H1 (cell line): ENCODE data around the gene RND3. TPM values are rescaled to one million over a fixed set of nuclear protein-coding genes. Genes with fewer than 3 reads are reported as not detected.
A peak's percentile ranks its signal among the peaks of the same experiment; 100 is the strongest.

Experiments
- CTCF ChIA-PET: fragments of 300-600 bp; sonication (Branson Sonifier 250); formaldehyde crosslinking; loops from one replicate; lab custom pipeline; 2021; ENCODE audit not compliant: partially characterized antibody; lab: Charles Lee
- POLR2A ChIA-PET: fragments of 300-600 bp; sonication (Branson Sonifier 250); formaldehyde crosslinking; loops from one replicate; lab custom pipeline; 2021; ENCODE audit warnings: inconsistent platforms; ENCODE audit not compliant: partially characterized antibody; lab: Charles Lee
- DNase-seq, 2 experiments: peaks; one replicate each; pipeline versions ENCODE4 v3.0.0 to v3.0.0-alpha.2; 2010 to 2022; ENCODE audit warnings: low spot score in 2 of 2, low read depth in 1 of 2, mixed read lengths in 1 of 2
- FAIRE-seq: peaks from 2 replicates; lab custom pipeline; 2011; peaks lifted over from hg19 to GRCh38; lab: Jason Lieb, UNC
- H2AFZ ChIP-seq: 2 replicates; pipeline ENCODE4 v1.8.1; 2012; ENCODE audit warnings: low read length, inconsistent platforms
- H2AK5ac ChIP-seq: 2 replicates; pipeline ENCODE4 v1.6.1; 2013; ENCODE audit warnings: low read depth, low read length
- H2BK120ac ChIP-seq: replicated peaks from 2 replicates; pipeline ENCODE3; 2013; ENCODE audit warnings: low read depth, low read length, inconsistent platforms
- H2BK12ac ChIP-seq: 2 replicates; pipeline ENCODE4 v1.6.1; 2013; ENCODE audit warnings: low read depth, low read length
- H2BK15ac ChIP-seq: 2 replicates; pipeline ENCODE4 v1.6.1; 2013; ENCODE audit warnings: low read length
- H2BK20ac ChIP-seq: 2 replicates; pipeline ENCODE4 v1.6.1; 2013; ENCODE audit warnings: low read length
- H2BK5ac ChIP-seq: 2 replicates; pipeline ENCODE4 v1.6.1; 2013; ENCODE audit warnings: low read depth, low read length
- H3K14ac ChIP-seq: 2 replicates; pipeline ENCODE4 v1.6.1; 2013; ENCODE audit warnings: inconsistent platforms; ENCODE audit not compliant: insufficient read length
- H3K18ac ChIP-seq: 2 replicates; pipeline ENCODE4 v1.6.1; 2013; ENCODE audit warnings: low read length; ENCODE audit errors: extremely low read depth
- H3K23ac ChIP-seq: 2 replicates; pipeline ENCODE4 v1.6.1; 2013; ENCODE audit warnings: inconsistent platforms; ENCODE audit not compliant: insufficient read length
- H3K23me2 ChIP-seq: 2 replicates; pipeline ENCODE4 v1.6.1; 2013; ENCODE audit warnings: low read depth, low read length
- H3K27ac ChIP-seq: 2 replicates; pipeline ENCODE4 v1.6.1; 2011; ENCODE audit warnings: low read depth, low read length, inconsistent platforms
- H3K27me3 ChIP-seq, 4 experiments: replicated peaks in 1 of 4; 1 replicate in 1 of 4; 2 replicates in 3 of 4; pipeline versions ENCODE4 v1.6.1 to v1.8.1; 2011 to 2013; ENCODE audit warnings: low read length in 3 of 4, mild to moderate bottlenecking in 3 of 4, inconsistent platforms in 2 of 4, mixed read lengths in 2 of 4, moderate library complexity in 1 of 4; ENCODE audit not compliant: control insufficient read depth in 3 of 4, insufficient read depth in 3 of 4; ENCODE audit errors: extremely low read depth in 1 of 4
- H3K36me3 ChIP-seq, 4 experiments: 2 replicates each; pipeline versions ENCODE4 v1.6.1 to v1.8.1; 2011 to 2013; ENCODE audit warnings: mild to moderate bottlenecking in 4 of 4, low read length in 3 of 4, moderate library complexity in 2 of 4, control low read depth in 1 of 4, inconsistent platforms in 1 of 4; ENCODE audit not compliant: insufficient read depth in 4 of 4, control insufficient read depth in 2 of 4
- H3K4ac ChIP-seq: replicated peaks from 2 replicates; pipeline ENCODE3; 2013; ENCODE audit warnings: low read length, low read depth, mixed read lengths, inconsistent platforms; ENCODE audit not compliant: insufficient read length
- H3K4me1 ChIP-seq, 4 experiments: replicated peaks in 1 of 4; 1 replicate in 1 of 4; 2 replicates in 3 of 4; pipeline versions ENCODE4 v1.6.1 to v1.8.1; 2011 to 2013; ENCODE audit warnings: low read length in 3 of 4, inconsistent platforms in 2 of 4, mixed read lengths in 1 of 4; ENCODE audit not compliant: insufficient read depth in 4 of 4, control insufficient read depth in 3 of 4
- H3K4me2 ChIP-seq, 2 experiments: 2 replicates each; pipeline versions ENCODE4 v1.6.1 to v1.8.1; 2011 to 2013; ENCODE audit warnings: low read depth in 2 of 2, low read length in 2 of 2, control low read depth in 1 of 2, inconsistent platforms in 1 of 2, mild to moderate bottlenecking in 1 of 2; ENCODE audit not compliant: insufficient read depth in 1 of 2
- H3K4me3 ChIP-seq, 4 experiments: fragments of 200-600, 300-600 bp in 1 of 4; sonication (generic), shearing (Covaris generic), sonication (Bioruptor Twin) in 1 of 4; 2 replicates each; pipeline versions ENCODE4 v1.5.1 to v1.8.1; 2011 to 2016; ENCODE audit warnings: low read length in 4 of 4, low read depth in 3 of 4, control low read depth in 2 of 4, inconsistent platforms in 2 of 4, mild to moderate bottlenecking in 2 of 4, mixed read lengths in 1 of 4, moderate library complexity in 1 of 4; ENCODE audit not compliant: insufficient read depth in 2 of 4; ENCODE audit errors: extremely low read depth in 1 of 4
- H3K56ac ChIP-seq: replicated peaks from 2 replicates; pipeline ENCODE3; 2013; ENCODE audit warnings: low read depth, mild to moderate bottlenecking, mixed read lengths, low read length, inconsistent platforms; ENCODE audit not compliant: insufficient read length
- H3K79me1 ChIP-seq: 2 replicates; pipeline ENCODE4 v1.6.1; 2013; ENCODE audit warnings: low read depth, low read length, control low read depth
- H3K79me2 ChIP-seq, 2 experiments: 2 replicates each; pipeline versions ENCODE4 v1.6.1 to v1.8.1; 2012 to 2013; ENCODE audit warnings: low read length in 2 of 2, mild to moderate bottlenecking in 2 of 2, inconsistent platforms in 1 of 2; ENCODE audit not compliant: insufficient read depth in 2 of 2, control insufficient read depth in 1 of 2
- H3K9ac ChIP-seq, 4 experiments: replicated peaks in 1 of 4; 1 replicate in 1 of 4; 2 replicates in 3 of 4; pipeline versions ENCODE4 v1.6.1 to v1.8.1; 2011 to 2013; ENCODE audit warnings: low read depth in 3 of 4, low read length in 3 of 4, control low read depth in 2 of 4, mild to moderate bottlenecking in 2 of 4, moderate library complexity in 2 of 4, inconsistent platforms in 1 of 4; ENCODE audit errors: extremely low read depth in 1 of 4
- H3K9me3 ChIP-seq, 2 experiments: 2 replicates each; pipeline versions ENCODE4 v1.6.1 to v1.8.1; 2012 to 2013; ENCODE audit warnings: mild to moderate bottlenecking in 2 of 2, moderate library complexity in 2 of 2, control low read depth in 1 of 2, inconsistent platforms in 1 of 2, low read depth in 1 of 2, low read length in 1 of 2, mixed read lengths in 1 of 2; ENCODE audit not compliant: insufficient read depth in 2 of 2
- H4K20me1 ChIP-seq, 2 experiments: replicated peaks in 1 of 2; 2 replicates each; pipeline versions ENCODE3 to v1.8.1; 2011 to 2013; ENCODE audit warnings: inconsistent platforms in 2 of 2, low read length in 2 of 2, mild to moderate bottlenecking in 1 of 2; ENCODE audit not compliant: insufficient read depth in 2 of 2, control insufficient read depth in 1 of 2
- H4K5ac ChIP-seq: 2 replicates; pipeline ENCODE4 v1.6.1; 2013; ENCODE audit warnings: low read length, low read depth, mixed read lengths, inconsistent platforms; ENCODE audit not compliant: insufficient read length
- H4K8ac ChIP-seq: 2 replicates; pipeline ENCODE4 v1.8.0; 2013; ENCODE audit warnings: mild to moderate bottlenecking, moderate library complexity, low read length, inconsistent platforms; ENCODE audit not compliant: insufficient read depth; ENCODE audit errors: extremely low read depth
- H4K91ac ChIP-seq: replicated peaks from 2 replicates; pipeline ENCODE3; 2013; ENCODE audit warnings: low read length, mixed read lengths, inconsistent platforms; ENCODE audit not compliant: insufficient read length
- CBX5 ChIP-seq: fragments of 300-800, 300-1000 bp; sonication (generic); IDR thresholded peaks from 2 replicates; pipeline ENCODE4 v1.7.1; 2016; ENCODE audit warnings: antibody characterized with exemption, low read length, low read depth
- CHD1 ChIP-seq: IDR thresholded peaks from 2 replicates; pipeline ENCODE4 v1.6.1; 2012; ENCODE audit warnings: low read depth, low read length, improper control_type of control experiment
- EZH2 ChIP-seq: fragments of 200-600 bp; sonication (generic); IDR thresholded peaks from 2 replicates; pipeline ENCODE4 v1.7.1; 2012; ENCODE audit warnings: low read depth, mild to moderate bottlenecking, moderate library complexity, low read length, inconsistent platforms; ENCODE audit not compliant: severe bottlenecking
- KDM1A ChIP-seq: fragments of 200-600, 300-600 bp; sonication (generic); IDR thresholded peaks from 2 replicates; pipeline ENCODE4 v1.7.1; 2016; ENCODE audit warnings: mild to moderate bottlenecking, low read length, borderline replicate concordance
- NRF1 ChIP-seq: IDR thresholded peaks from 2 replicates; pipeline ENCODE4 v1.6.1; 2011; ENCODE audit warnings: mild to moderate bottlenecking, low read depth, low read length, improper control_type of control experiment
- PHF8 ChIP-seq: fragments of 200-600 bp; sonication (generic); conservative IDR thresholded peaks from 2 replicates; pipeline ENCODE4 v1.7.1; 2012; ENCODE audit warnings: low read depth, mild to moderate bottlenecking, inconsistent platforms, low read length, moderate library complexity
- RAD21 ChIP-seq, 2 experiments: IDR thresholded peaks in 1 of 2; conservative IDR thresholded peaks in 1 of 2; 2 replicates each; pipeline ENCODE4 v1.6.1; 2011; ENCODE audit warnings: low read depth in 2 of 2, low read length in 2 of 2, improper control_type of control experiment in 1 of 2, inconsistent platforms in 1 of 2, mild to moderate bottlenecking in 1 of 2, moderate library complexity in 1 of 2
- SUZ12 ChIP-seq: fragments of 200-600 bp; sonication (generic); IDR thresholded peaks from 2 replicates; pipeline ENCODE4 v1.6.1; 2012; ENCODE audit warnings: mild to moderate bottlenecking, inconsistent platforms, low read length, moderate library complexity, mixed read lengths
- USF2 ChIP-seq: IDR thresholded peaks from 2 replicates; pipeline ENCODE4 v1.6.1; 2011; ENCODE audit warnings: low read length, improper control_type of control experiment
- WGBS, 2 experiments: shearing (Covaris generic) in 1 of 2; methylation state at CpG; one replicate each; pipeline versions ENCODE4 v1.1.6 to v1.1.7; 2013 to 2015; ENCODE audit warnings: low lambda C conversion rate in 2 of 2, mixed read lengths in 2 of 2, inconsistent platforms in 1 of 2, low coverage in 1 of 2, missing lambda C conversion rate in 1 of 2; ENCODE audit not compliant: insufficient replicate concordance in 2 of 2, insufficient coverage in 1 of 2, insufficient read length in 1 of 2; ENCODE audit errors: extremely low coverage in 1 of 2, missing lambda C conversion rate in 1 of 2; 5-methylcytosine and 5-hydroxymethylcytosine counted together
- polyA plus RNA-seq, 7 experiments: library from polyadenylated mRNA; depleted of rRNA in 3 of 7; stranded (reverse) in 5 of 7; unstranded in 2 of 7; fragments of >200 nt in 5 of 7; fragments of 200-250 nt in 2 of 7; gene quantifications; 1 replicate in 5 of 7; 2 replicates in 1 of 7; 4 replicates in 1 of 7; pipeline versions ENCODE4 v1.2.1 to v1.2.3, GENCODE V29; 2011 to 2013; ENCODE audit warnings: missing spikeins in 2 of 7, mixed read lengths in 2 of 7
- total RNA-seq: library from RNA; stranded (reverse); fragmentation: NEBNext Ultra II Directional; extraction: Animal tissue kit (Norgen Biotek cat#: 25700); gene quantifications from 2 replicates; pipeline ENCODE4 v1.2.1, GENCODE V29; 2021
- TF ChIP-seq, protein P1 (sequence below): IDR thresholded peaks from 2 replicates; pipeline ENCODE4 v1.6.1; 2012; ENCODE audit warnings: inconsistent platforms

The RND3 gene
- total and polyA plus RNA-seq, 2 of the 8 experiments (the other 6 are each of a cell fraction or from before 2014, with no cell fraction given): 12.2 to 25.6 TPM

DNA sequence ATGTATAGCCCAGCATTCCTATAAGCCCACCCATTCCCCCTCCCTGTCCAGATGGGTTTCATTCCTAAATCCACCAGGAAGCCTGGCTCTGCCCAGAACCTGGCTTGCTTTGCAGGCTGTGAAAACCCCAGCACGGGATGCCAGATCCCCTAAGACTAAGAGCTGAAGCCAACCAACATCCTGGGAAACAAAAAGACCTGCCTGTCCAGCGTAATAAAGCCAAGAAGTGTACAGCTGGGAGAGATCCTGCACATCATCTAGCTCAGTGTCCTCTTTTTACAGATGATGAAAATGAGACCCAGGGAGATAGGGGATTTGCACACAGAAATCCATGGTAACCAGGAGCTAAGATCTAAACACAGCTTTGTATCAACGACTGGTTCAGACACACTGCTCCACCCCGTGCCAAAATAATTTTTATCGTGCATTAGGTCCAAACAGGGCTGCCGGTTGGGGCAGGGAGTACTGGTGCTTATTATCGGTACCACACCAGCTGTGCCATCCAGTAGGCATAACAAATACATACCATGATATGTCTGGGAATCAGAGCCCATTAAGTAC lies 2.9 kb downstream of the RND3 start:
- Histone ChIP-seq H4K8ac (no peak overlapping the region), H2AK5ac (no peak overlapping the region), H3K27ac (no peak overlapping the region), H3K9ac (peak overlapping the region in 2 of 4 experiments; percentile 67 to 80; a peak in 3 of 7 replicates), H3K14ac (no peak overlapping the region), H2BK120ac (no peak overlapping the region), H4K91ac (no peak overlapping the region), H3K36me3 (no peaks in the 10 kb centered on the region; a peak in 3 of 8 replicates), H4K20me1 (peaks cover 26 to 28% of the 10 kb centered on the region in 2 experiments), H3K27me3 (peaks cover 0 to 2% (median 0%) of the 10 kb centered on the region in 4 experiments; a peak in 1 of 7 replicates), H2BK20ac (no peak overlapping the region), H3K79me1 (no peaks in the 10 kb centered on the region), H3K18ac (no peak overlapping the region), H3K23me2 (peaks cover 11% of the 10 kb centered on the region; the same call in 1 of the 2 replicates), H3K4ac (no peak overlapping the region), H2BK15ac (no peak overlapping the region), H4K5ac (no peak overlapping the region), H3K4me2 (peak overlapping the region; percentile 76 to 79), H3K4me1 (peaks cover 4 to 12% (median 9%) of the 10 kb centered on the region in 4 experiments; a peak in 5 of 7 replicates), H3K56ac (no peak overlapping the region), H2BK5ac (no peak overlapping the region), H3K9me3 (no peaks in the 10 kb centered on the region), H3K4me3 (peak overlapping the region; percentile 69 to 98 (median 82); a peak in 7 of 8 replicates), H3K79me2 (peaks cover 24 to 79% of the 10 kb centered on the region in 2 experiments), H2BK12ac (no peak overlapping the region), H3K23ac (no peak overlapping the region), H2AFZ (no peak overlapping the region)
- ChIA-PET POLR2A (interaction anchor here (0.6 to 1.8 kb wide), 5 partner anchors 8 to 963 kb away, joined by 4 to 10 read pairs (median 5); no protein-coding TSS in a partner anchor), CTCF (interaction anchor here (0.7 to 1.4 kb wide), 4 partner anchors 10 to 61 kb away, joined by 3 to 5 read pairs (median 4); no protein-coding TSS in a partner anchor)
- WGBS, 2 experiments: 81% methylated on average over 7 of the region's 7 CpGs; no CpG with 5 or more reads in 1 of the 2 experiments
- FAIRE-seq: no peak
- DNase-seq: no peak
- TF ChIP-seq PHF8 (no peak), CBX5 (no peak), CHD1 (no peak), USF2 (no peak), SUZ12 (no peak), KDM1A (no peak), NRF1 (no peak), EZH2 (no peak), RAD21 (IDR thresholded peaks at IDR 0.05 in 1 of 2, conservative IDR thresholded peaks at IDR 0.05 in 1 of 2; ENCODE audit: low read depth in 2 of 2, low read length in 2 of 2) (no peak)
- TF ChIP-seq, protein P1, sequence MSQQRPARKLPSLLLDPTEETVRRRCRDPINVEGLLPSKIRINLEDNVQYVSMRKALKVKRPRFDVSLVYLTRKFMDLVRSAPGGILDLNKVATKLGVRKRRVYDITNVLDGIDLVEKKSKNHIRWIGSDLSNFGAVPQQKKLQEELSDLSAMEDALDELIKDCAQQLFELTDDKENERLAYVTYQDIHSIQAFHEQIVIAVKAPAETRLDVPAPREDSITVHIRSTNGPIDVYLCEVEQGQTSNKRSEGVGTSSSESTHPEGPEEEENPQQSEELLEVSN: no peak
